Ascending aorta (tissue), 2 donors: ENCODE results near the gene KIFC3. TPM values are rescaled to one million over a fixed set of nuclear protein-coding genes. Genes with fewer than 3 reads are reported as not detected.

Experiments used
- DNase-seq, 2 donors: peaks; one replicate each; pipeline ENCODE4 v3.0.0-alpha.2; 2019; ENCODE audit warnings: low spot score in 2 of 2
- H3K27ac ChIP-seq, 2 donors: fragments of 200-600 bp; sonication (generic); one replicate each; pipeline ENCODE4 v1.5.1; 2016 to 2017; ENCODE audit warnings: mild to moderate bottlenecking in 1 of 2
- H3K27me3 ChIP-seq: fragments of 200-600 bp; sonication (generic); one replicate; pipeline ENCODE4 v1.5.1; 2017
- H3K36me3 ChIP-seq, 2 donors: fragments of 200-600 bp; sonication (generic); one replicate each; pipeline ENCODE4 v1.5.1; 2016
- H3K4me1 ChIP-seq, 2 donors: fragments of 200-600 bp; sonication (generic); one replicate each; pipeline ENCODE4 v1.5.1; 2016 to 2017; ENCODE audit warnings: mild to moderate bottlenecking in 1 of 2
- H3K4me3 ChIP-seq, 2 donors: fragments of 200-600 bp; sonication (generic); one replicate each; pipeline ENCODE4 v1.5.1; 2016 to 2017; ENCODE audit warnings: mild to moderate bottlenecking in 1 of 2
- H3K9me3 ChIP-seq, 2 donors: fragments of 200-600 bp; sonication (generic); one replicate each; pipeline ENCODE4 v1.5.1; 2016
- CTCF ChIP-seq, 3 experiments: fragments of 200-600 bp in 2 of 3; fragments of 450-650 bp in 1 of 3; sonication (generic) in 2 of 3; IDR thresholded peaks; one replicate each; pipeline ENCODE4 v1.5.1; 2016 to 2019; ENCODE audit warnings: antibody characterized with exemption in 3 of 3, mild to moderate bottlenecking in 1 of 3, moderate library complexity in 1 of 3
- intact Hi-C: fragments of 100-400 bp; cut with DNase I; formaldehyde crosslinking; loops from one replicate; pipeline ENCODE4 v1.15.1; 2023
- total RNA-seq: library from RNA; depleted of rRNA; stranded (reverse); fragments of >200 nt; gene quantifications from one replicate; pipeline ENCODE4 v1.1.0, GENCODE V29; 2016

Gene KIFC3
- total RNA-seq, 1 donor from 2014 or later, result 54.9 TPM

GRCh38 chr16:57743458-57743857 lies 58.8 kb downstream of the KIFC3 start:
- Histone ChIP-seq H3K4me3 (no peak overlapping the region), H3K9me3 (no peaks in the 10 kb centered on the region), H3K36me3 (peaks cover 10 to 11% of the 10 kb centered on the region in 2 donors), H3K4me1 (no peaks in the 10 kb centered on the region), H3K27ac (no peak overlapping the region), H3K27me3 (no peaks in the 10 kb centered on the region)
- DNase-seq, result no peak
- intact Hi-C loops, result no loop called here
- no peak for TF ChIP-seq CTCF (IDR thresholded peaks at IDR 0.05)

GRCh38 chr16:57742543-57742942 lies 59.7 kb downstream of the KIFC3 start:
- intact Hi-C loops, result no loop called here
- H3K9me3 ChIP-seq, result no peaks in the 10 kb centered on the region

DNA sequence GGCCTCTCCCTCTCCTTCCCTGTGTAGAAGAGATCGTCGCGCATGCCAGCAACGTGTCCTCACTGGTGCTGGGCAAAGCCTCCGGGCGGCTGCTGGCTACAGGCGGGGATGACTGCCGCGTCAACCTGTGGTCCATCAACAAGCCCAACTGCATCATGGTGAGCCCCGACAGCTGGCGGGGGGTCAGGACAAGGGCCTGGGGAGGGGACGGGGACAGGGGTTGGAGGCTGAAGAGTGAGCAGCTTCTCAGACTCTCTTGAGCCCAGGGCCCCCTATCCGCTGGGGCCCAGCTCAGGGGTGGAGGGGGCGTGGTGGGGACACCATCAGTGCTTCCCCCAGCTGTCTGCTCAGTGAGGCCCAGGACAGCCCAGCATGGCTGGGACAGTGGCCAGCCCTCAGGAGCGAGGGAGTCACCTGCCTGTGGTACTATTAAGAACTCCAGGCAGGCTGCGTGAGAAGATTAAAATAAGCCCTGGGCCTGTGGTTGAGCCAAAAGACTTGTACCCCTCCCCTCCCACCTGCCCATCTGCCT lies 60.6 kb downstream of the KIFC3 start:
- Histone ChIP-seq H3K4me3 (no peak overlapping the region), H3K27ac (no peak overlapping the region), H3K36me3 (peaks cover 4 to 11% of the 10 kb centered on the region in 2 donors), H3K9me3 (no peaks in the 10 kb centered on the region), H3K4me1 (peaks cover 2 to 5% of the 10 kb centered on the region in 2 donors), H3K27me3 (no peaks in the 10 kb centered on the region)
- DNase-seq, result no peak
- no peak for TF ChIP-seq CTCF (IDR thresholded peaks at IDR 0.05)
- intact Hi-C loops, result no loop called here

More at GRCh38 chr16:57742543-57742942, 59.7 kb downstream of the KIFC3 start:
- no peaks in the 10 kb centered on the region for H3K4me1 ChIP-seq
- no peak overlapping the region for H3K4me3 ChIP-seq
- no peak overlapping the region for H3K27ac ChIP-seq
- no peak for DNase-seq
- peaks cover 9 to 11% of the 10 kb centered on the region in 2 donors for H3K36me3 ChIP-seq
- TF ChIP-seq CTCF (IDR thresholded peaks at IDR 0.05), result no peak
- no peaks in the 10 kb centered on the region for H3K27me3 ChIP-seq

GRCh38 chr16:57740423-57741071 lies 61.7 kb downstream of the KIFC3 start:
- no peaks in the 10 kb centered on the region for H3K9me3 ChIP-seq
- DNase-seq, result no peak
- H3K4me3 ChIP-seq, result no peak overlapping the region
- no peak overlapping the region for H3K27ac ChIP-seq
- intact Hi-C loops, result no loop called here
- H3K4me1 ChIP-seq, result peaks cover 9 to 13% of the 10 kb centered on the region in 2 donors
- no peaks in the 10 kb centered on the region for H3K27me3 ChIP-seq
- H3K36me3 ChIP-seq, result peaks cover 4 to 11% of the 10 kb centered on the region in 2 donors
- no peak for TF ChIP-seq CTCF (IDR thresholded peaks at IDR 0.05)

GRCh38 chr16:57739756-57740422 lies 62.4 kb downstream of the KIFC3 start:
- Histone ChIP-seq H3K4me1 (peaks cover 9 to 13% of the 10 kb centered on the region in 2 donors), H3K4me3 (no peak overlapping the region), H3K27ac (no peak overlapping the region), H3K9me3 (no peaks in the 10 kb centered on the region), H3K36me3 (peaks cover 4 to 11% of the 10 kb centered on the region in 2 donors), H3K27me3 (no peaks in the 10 kb centered on the region)
- TF ChIP-seq CTCF (IDR thresholded peaks at IDR 0.05), result no peak
- intact Hi-C loops, result loop anchor here (10.0 kb wide), 5 partner anchors 295 to 1315 kb away; partner anchors contain the start of genes AMFR, ARL2BP, CIAPIN1 and COQ9
- DNase-seq, result no peak
